ENCODE measurements around the gene CD200. TPM values are rescaled to one million over a fixed set of nuclear protein-coding genes. Genes with fewer than 3 reads are reported as not detected.
"Not testable (repeated sequence)": the region's sequence is repeated elsewhere in the genome, so short reads cannot be mapped to it uniquely, and the experiment has no call there.

Gene CD200
- total RNA-seq, 2 donors from 2014 or later, result 2.0 to 2.6 TPM

DNA sequence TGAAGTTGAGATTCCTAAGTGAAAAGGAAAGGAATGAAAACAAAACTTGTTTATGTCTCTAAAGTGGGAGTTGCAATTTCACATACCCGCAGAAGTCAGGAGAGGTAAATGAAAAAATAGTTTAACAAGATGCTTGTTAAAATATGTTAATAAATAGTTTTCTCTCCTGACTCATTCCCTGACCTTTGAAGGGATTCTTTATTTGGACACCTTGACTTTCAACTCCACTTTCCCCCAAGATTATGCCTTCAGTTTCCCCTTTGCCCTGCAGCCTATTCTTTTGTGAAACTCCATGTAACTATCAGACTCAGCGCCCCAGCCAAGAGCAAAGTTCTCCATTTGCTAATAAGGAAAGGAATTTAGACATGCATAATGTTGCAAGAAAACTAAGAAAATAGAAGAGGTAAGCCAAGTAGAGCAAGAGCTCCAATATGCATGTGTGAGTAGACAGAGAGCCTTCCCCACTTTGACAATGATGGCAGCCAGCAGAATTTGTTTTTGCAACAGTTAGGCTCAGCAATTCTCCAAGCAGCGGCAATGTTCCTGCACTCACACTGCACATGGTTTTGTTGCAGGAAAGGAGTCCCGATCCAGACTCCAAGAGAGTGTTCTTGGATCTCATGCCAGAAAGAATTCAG is 61.2 kb downstream of the CD200 start:
- 67 to 75% methylated on average over 4 of the region's 4 CpGs for WGBS, 2 donors
- intact Hi-C loops (cut with DNase I), result no loop called here
- Histone ChIP-seq H3K9me3 (no peaks in the 10 kb centered on the region), H3K4me3 (no peak overlapping the region), H3K36me3 (replicated peaks in 1 of 2; ENCODE audit: insufficient read depth in 1 of 2, low read depth in 2 of 2) (no peaks in the 10 kb centered on the region), H3K27ac (no peak overlapping the region), H3K4me1 (no peaks in the 10 kb centered on the region), H3K27me3 (no peaks in the 10 kb centered on the region)
- DNase-seq, result no peak
- TF ChIP-seq, protein P1, sequence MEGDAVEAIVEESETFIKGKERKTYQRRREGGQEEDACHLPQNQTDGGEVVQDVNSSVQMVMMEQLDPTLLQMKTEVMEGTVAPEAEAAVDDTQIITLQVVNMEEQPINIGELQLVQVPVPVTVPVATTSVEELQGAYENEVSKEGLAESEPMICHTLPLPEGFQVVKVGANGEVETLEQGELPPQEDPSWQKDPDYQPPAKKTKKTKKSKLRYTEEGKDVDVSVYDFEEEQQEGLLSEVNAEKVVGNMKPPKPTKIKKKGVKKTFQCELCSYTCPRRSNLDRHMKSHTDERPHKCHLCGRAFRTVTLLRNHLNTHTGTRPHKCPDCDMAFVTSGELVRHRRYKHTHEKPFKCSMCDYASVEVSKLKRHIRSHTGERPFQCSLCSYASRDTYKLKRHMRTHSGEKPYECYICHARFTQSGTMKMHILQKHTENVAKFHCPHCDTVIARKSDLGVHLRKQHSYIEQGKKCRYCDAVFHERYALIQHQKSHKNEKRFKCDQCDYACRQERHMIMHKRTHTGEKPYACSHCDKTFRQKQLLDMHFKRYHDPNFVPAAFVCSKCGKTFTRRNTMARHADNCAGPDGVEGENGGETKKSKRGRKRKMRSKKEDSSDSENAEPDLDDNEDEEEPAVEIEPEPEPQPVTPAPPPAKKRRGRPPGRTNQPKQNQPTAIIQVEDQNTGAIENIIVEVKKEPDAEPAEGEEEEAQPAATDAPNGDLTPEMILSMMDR (IDR thresholded peaks at IDR 0.05), result no peak
- no peak for TF ChIP-seq POLR2A (IDR thresholded peaks at IDR 0.05)
- no peak for ATAC-seq

GRCh38 chr3:112395181-112395895 is 62.4 kb downstream of the CD200 start:
- Histone ChIP-seq H3K36me3 (replicated peaks in 1 of 2; ENCODE audit: insufficient read depth in 1 of 2, low read depth in 2 of 2) (no peaks in the 10 kb centered on the region), H3K27me3 (no peaks in the 10 kb centered on the region), H3K4me1 (no peaks in the 10 kb centered on the region), H3K27ac (no peak overlapping the region), H3K9me3 (no peaks in the 10 kb centered on the region), H3K4me3 (no peak overlapping the region)
- no peak for ATAC-seq
- WGBS, 2 donors, result 41 to 49% methylated on average over 5 of the region's 5 CpGs
- no peak for DNase-seq
- intact Hi-C loops (cut with DNase I), result no loop called here
- TF ChIP-seq, protein P1 (IDR thresholded peaks at IDR 0.05), result no peak
- TF ChIP-seq POLR2A (IDR thresholded peaks at IDR 0.05), result no peak

DNA sequence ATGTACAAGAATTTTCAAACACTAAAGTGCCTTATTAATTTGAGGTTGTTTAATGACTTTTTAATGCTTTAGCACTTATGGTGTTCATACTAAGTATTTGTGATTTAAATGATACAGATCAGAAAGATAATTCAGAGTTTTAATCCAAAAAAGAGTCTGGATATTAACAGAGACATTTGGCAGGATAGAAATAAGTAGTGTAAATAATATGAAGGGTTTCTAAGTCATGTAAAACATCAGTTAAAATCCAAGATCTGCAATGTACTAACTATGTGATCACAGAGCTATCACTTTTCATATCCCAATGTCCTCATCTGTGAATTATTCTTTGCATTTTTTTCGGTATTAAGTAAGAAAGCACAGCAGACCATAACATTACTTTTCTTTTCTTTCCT is 62.9 kb downstream of the CD200 start:
- no peaks in the 10 kb centered on the region for H3K4me1 ChIP-seq
- no peak for ATAC-seq
- H3K27ac ChIP-seq, result no peak overlapping the region
- intact Hi-C loops (cut with DNase I), result no loop called here
- DNase-seq, result no peak
- no peaks in the 10 kb centered on the region for H3K27me3 ChIP-seq
- 0 to 2% methylated on average over 1 of the region's 1 CpG for WGBS, 2 donors
- no peaks in the 10 kb centered on the region for H3K9me3 ChIP-seq
- TF ChIP-seq, protein P1 (IDR thresholded peaks at IDR 0.05), result no peak
- no peak for TF ChIP-seq POLR2A (IDR thresholded peaks at IDR 0.05)
- no peak overlapping the region for H3K4me3 ChIP-seq
- no peaks in the 10 kb centered on the region for H3K36me3 ChIP-seq (replicated peaks in 1 of 2; ENCODE audit: insufficient read depth in 1 of 2, low read depth in 2 of 2)

- Histone ChIP-seq H3K4me3 (no peak overlapping the region), H3K9me3 (no peaks in the 10 kb centered on the region), H3K27me3 (no peaks in the 10 kb centered on the region), H3K36me3 (replicated peaks in 1 of 2; ENCODE audit: insufficient read depth in 1 of 2, low read depth in 2 of 2) (no peaks in the 10 kb centered on the region), H3K4me1 (no peaks in the 10 kb centered on the region), H3K27ac (no peak overlapping the region)
- TF ChIP-seq, protein P1 (IDR thresholded peaks at IDR 0.05), result no peak
- no peak for TF ChIP-seq POLR2A (IDR thresholded peaks at IDR 0.05)
- DNase-seq (no peak), ATAC-seq (no peak)
- intact Hi-C loops (cut with DNase I), result no loop called here
These were observed 64.6 kb downstream of the CD200 start for GRCh38 chr3:112397556-112397955.

GRCh38 chr3:112399064-112399463 is 66.1 kb downstream of the CD200 start:
- no peak for ATAC-seq
- Histone ChIP-seq H3K36me3 (replicated peaks in 1 of 2; ENCODE audit: insufficient read depth in 1 of 2, low read depth in 2 of 2) (no peaks in the 10 kb centered on the region), H3K27me3 (no peaks in the 10 kb centered on the region), H3K4me3 (no peak overlapping the region), H3K27ac (no peak overlapping the region), H3K4me1 (no peaks in the 10 kb centered on the region), H3K9me3 (no peaks in the 10 kb centered on the region)
- DNase-seq, result no peak
- intact Hi-C loops (cut with DNase I), result no loop called here
- WGBS, 2 donors, result 75 to 82% methylated on average over 2 of the region's 2 CpGs
- TF ChIP-seq POLR2A (IDR thresholded peaks at IDR 0.05), result no peak
- TF ChIP-seq, protein P1 (IDR thresholded peaks at IDR 0.05), result no peak

DNA sequence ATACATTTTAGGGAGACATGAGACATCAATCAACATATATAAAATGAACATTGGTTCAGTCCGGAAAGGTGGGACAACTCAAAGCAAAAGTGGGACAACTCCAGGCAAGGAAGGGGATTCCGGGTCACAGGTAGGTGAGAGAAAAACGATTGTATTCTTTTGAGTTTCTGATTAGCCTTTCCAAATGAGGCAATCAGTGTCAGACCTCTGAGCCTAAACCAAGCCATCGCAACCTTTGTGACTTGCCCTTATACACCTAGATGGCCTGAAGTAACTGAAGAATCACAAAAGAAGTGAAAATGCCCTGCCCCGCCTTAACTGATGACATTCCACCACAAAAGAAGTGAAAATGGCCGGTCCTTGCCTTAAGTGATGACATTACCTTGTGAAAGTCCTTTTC is 66.6 kb downstream of the CD200 start:
- H3K4me1 ChIP-seq; H3K27me3 ChIP-seq; H3K9me3 ChIP-seq; DNase-seq; ATAC-seq; H3K4me3 ChIP-seq; intact Hi-C loops (cut with DNase I); H3K27ac ChIP-seq; H3K36me3 ChIP-seq (replicated peaks in 1 of 2; ENCODE audit: insufficient read depth in 1 of 2, low read depth in 2 of 2): not testable (repeated sequence)
- WGBS, 2 donors, result 75 to 82% methylated on average over 6 of the region's 6 CpGs

DNA sequence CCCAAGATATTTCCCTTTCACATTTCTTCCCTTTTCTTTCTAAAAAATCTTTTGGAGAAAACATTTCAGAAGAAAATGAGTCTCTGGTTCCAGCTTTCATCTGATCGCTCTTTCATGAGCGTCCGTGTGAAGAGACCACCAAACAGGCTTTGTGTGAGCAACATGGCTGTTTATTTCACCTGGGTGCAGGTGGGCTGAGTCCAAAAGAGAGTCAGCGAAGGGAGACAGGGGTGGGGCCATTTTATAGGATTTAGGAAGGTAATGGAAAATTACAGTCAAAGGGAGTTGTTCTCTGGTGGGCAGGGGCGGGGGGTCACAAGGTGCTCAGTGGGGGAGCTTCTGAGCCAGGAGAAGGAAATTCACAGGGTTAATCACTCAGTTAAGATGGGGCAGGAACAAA is 67.4 kb downstream of the CD200 start:
- H3K4me1 ChIP-seq; ATAC-seq; H3K27me3 ChIP-seq; H3K4me3 ChIP-seq; H3K36me3 ChIP-seq (replicated peaks in 1 of 2; ENCODE audit: insufficient read depth in 1 of 2, low read depth in 2 of 2); intact Hi-C loops (cut with DNase I); H3K27ac ChIP-seq; DNase-seq; H3K9me3 ChIP-seq: not testable (repeated sequence)
- WGBS, 2 donors, result 77 to 88% methylated on average over 5 of the region's 5 CpGs

Measured in body of pancreas (tissue), 4 donors.